CD4-positive, alpha-beta memory T cell (primary cell): Measurements from ENCODE around the gene SH3BP5L. TPM values are rescaled to one million over a fixed set of nuclear protein-coding genes. Genes with fewer than 3 reads are reported as not detected.
A peak's percentile ranks its signal among the peaks of the same experiment; 100 is the strongest.
"Not testable (repeated sequence)": the region's sequence is repeated elsewhere in the genome, so short reads cannot be mapped to it uniquely, and the experiment has no call there.

Experiments used
- CTCF ChIA-PET: fragments of 350-600 bp; sonication (Branson Sonifier 250); formaldehyde crosslinking; loops from one replicate; lab custom pipeline; 2021; ENCODE audit warnings: inconsistent platforms; ENCODE audit not compliant: partially characterized antibody; lab: Charles Lee
- POLR2A ChIA-PET: fragments of 350-600 bp; sonication (Branson Sonifier 250); formaldehyde crosslinking; loops from one replicate; lab custom pipeline; 2021; ENCODE audit not compliant: partially characterized antibody; lab: Charles Lee
- DNase-seq, 5 donors: peaks; one replicate each; pipeline versions ENCODE4 v3.0.0 to v3.0.0-alpha.2; 2020 to 2022; ENCODE audit warnings: mixed read lengths in 1 of 5
- H3K27ac ChIP-seq: one replicate; pipeline ENCODE4 v1.7.0; 2013; ENCODE audit warnings: low read depth, low read length
- H3K27me3 ChIP-seq: 2 replicates; pipeline ENCODE4 v1.7.0; 2013; ENCODE audit warnings: mild to moderate bottlenecking, low read length, moderate library complexity; ENCODE audit not compliant: insufficient read depth
- H3K36me3 ChIP-seq: 2 replicates; pipeline ENCODE4 v1.7.0; 2013; ENCODE audit warnings: mild to moderate bottlenecking, low read length, moderate library complexity; ENCODE audit not compliant: insufficient read depth
- H3K4me1 ChIP-seq: 2 replicates; pipeline ENCODE4 v1.7.0; 2013; ENCODE audit warnings: mild to moderate bottlenecking, low read length, moderate library complexity; ENCODE audit not compliant: insufficient read depth
- H3K4me3 ChIP-seq, 2 donors: one replicate each; pipeline ENCODE4 v1.7.0; 2013; ENCODE audit warnings: low read length in 2 of 2, mild to moderate bottlenecking in 1 of 2
- H3K9me3 ChIP-seq, 2 donors: one replicate each; pipeline ENCODE4 v1.7.0; 2013; ENCODE audit warnings: low read length in 2 of 2, control low read depth in 1 of 2; ENCODE audit not compliant: control insufficient read depth in 1 of 2
- H3K27ac Mint-ChIP-seq, 7 donors: one replicate each; pipeline ENCODE4 v1.8.0; 2020 to 2021; ENCODE audit warnings: mixed read lengths in 7 of 7, mild to moderate bottlenecking in 6 of 7, inconsistent platforms in 3 of 7, moderate library complexity in 3 of 7
- H3K27me3 Mint-ChIP-seq, 2 donors: one replicate each; pipeline ENCODE4 v1.8.0; 2020 to 2021; ENCODE audit warnings: mixed read lengths in 2 of 2
- H3K36me3 Mint-ChIP-seq, 2 donors: one replicate each; pipeline ENCODE4 v1.8.0; 2020 to 2021; ENCODE audit warnings: mixed read lengths in 2 of 2, inconsistent platforms in 1 of 2, mild to moderate bottlenecking in 1 of 2
- H3K4me1 Mint-ChIP-seq, 4 donors: one replicate each; pipeline ENCODE4 v1.8.0; 2020 to 2021; ENCODE audit warnings: mixed read lengths in 4 of 4, mild to moderate bottlenecking in 1 of 4
- H3K4me3 Mint-ChIP-seq, 8 donors: one replicate each; pipeline ENCODE4 v1.8.0; 2020 to 2021; ENCODE audit warnings: mixed read lengths in 8 of 8, mild to moderate bottlenecking in 7 of 8, moderate library complexity in 6 of 8, inconsistent platforms in 3 of 8
- H3K9me3 Mint-ChIP-seq, 8 donors: one replicate each; pipeline ENCODE4 v1.8.0; 2020 to 2021; ENCODE audit warnings: mixed read lengths in 8 of 8, mild to moderate bottlenecking in 5 of 8, inconsistent platforms in 3 of 8, moderate library complexity in 1 of 8
- intact Hi-C: fragments of 100-400 bp; cut with micrococcal nuclease; formaldehyde crosslinking; loops from one replicate; pipeline ENCODE4 v1.15.1; 2023
- polyA plus RNA-seq, 2 donors: library from polyadenylated mRNA; unstranded; fragments of 300-500 nt; fragmentation: Illumina TruSeq; gene quantifications; one replicate each; pipeline ENCODE4 v1.2.3, GENCODE V29; 2021
- total RNA-seq, 2 experiments: library from RNA; stranded (reverse); gene quantifications; one replicate each; pipeline ENCODE4 v1.2.3, GENCODE V29; 2021

Gene SH3BP5L
- total and polyA plus RNA-seq, 4 experiments from 2014 or later, result 0.77 to 43.4 (median 22.7) TPM

GRCh38 chr1:248808876-248809275 is 16.8 kb downstream of the SH3BP5L start:
- ChIA-PET POLR2A (no interaction called here), CTCF (no interaction called here)
- Mint-ChIP-seq H3K27me3 (peaks cover 3% of the 10 kb centered on the region in 2 donors), H3K9me3 (peaks cover 0 to 1% (median 0%) of the 10 kb centered on the region in 8 donors), H3K27ac (peak overlapping the region in 2 of 7 donors; percentile 22 to 73), H3K36me3 (peaks cover 16 to 26% of the 10 kb centered on the region in 2 donors), H3K4me3 (no peak overlapping the region), H3K4me1 (peaks cover 1 to 6% (median 3%) of the 10 kb centered on the region in 4 donors)
- Histone ChIP-seq H3K4me1 (no peaks in the 10 kb centered on the region), H3K4me3 (no peak overlapping the region), H3K27ac (no peak overlapping the region), H3K36me3 (peaks cover 16% of the 10 kb centered on the region), H3K9me3 (no peaks in the 10 kb centered on the region), H3K27me3 (no peaks in the 10 kb centered on the region)
- intact Hi-C loops, result loop anchor here (5.0 kb wide), 1 partner anchor 1127 kb away; no protein-coding TSS in a partner anchor
- no peak for DNase-seq

DNA sequence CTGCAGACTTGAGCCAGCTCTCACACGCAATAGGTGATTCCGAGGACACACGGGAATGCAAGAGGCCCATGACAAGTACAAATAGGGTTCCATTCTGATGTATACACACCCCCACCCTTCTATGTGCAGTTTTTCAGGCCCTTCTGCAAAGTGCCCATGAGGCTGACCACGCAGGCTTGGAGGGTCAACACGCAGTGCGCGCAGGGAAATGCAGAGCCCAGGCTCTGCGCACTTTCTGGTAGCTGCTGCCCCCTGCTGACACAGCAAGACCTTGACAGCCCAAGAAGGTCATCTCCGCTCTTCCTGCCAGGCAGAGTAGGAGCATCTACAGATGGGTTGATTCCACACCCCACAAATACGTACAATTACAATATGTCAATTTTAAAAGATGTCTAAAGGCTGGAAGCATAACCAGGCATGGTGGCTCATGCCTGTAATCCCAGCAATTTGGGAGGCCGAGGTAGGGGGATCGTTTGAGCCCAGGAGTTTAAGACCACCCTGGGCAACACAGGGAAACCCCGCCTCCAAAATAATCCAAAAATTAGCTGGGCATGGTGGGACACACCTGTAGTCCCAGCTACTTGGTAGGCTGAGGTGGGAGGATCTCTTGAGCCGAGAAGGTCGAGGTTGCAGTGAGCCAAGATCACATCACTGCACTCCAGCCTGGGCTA is 18.5 kb downstream of the SH3BP5L start:
- Histone ChIP-seq H3K36me3 (peaks cover under 1% of the 10 kb centered on the region), H3K27me3 (no peaks in the 10 kb centered on the region), H3K27ac (no peak overlapping the region), H3K4me3 (no peak overlapping the region), H3K9me3 (no peaks in the 10 kb centered on the region), H3K4me1 (no peaks in the 10 kb centered on the region)
- peak overlapping the region in 2 of 7 donors; percentile 4 to 73 for H3K27ac Mint-ChIP-seq
- intact Hi-C loops, result loop anchor here (1.0 to 5.0 kb wide), 3 partner anchors 185 to 1125 kb away; no protein-coding TSS in a partner anchor
- no peak overlapping the region for H3K4me3 Mint-ChIP-seq
- peaks cover 0 to 6% (median 3%) of the 10 kb centered on the region in 4 donors for H3K4me1 Mint-ChIP-seq
- H3K36me3 Mint-ChIP-seq, result peaks cover 0 to 10% of the 10 kb centered on the region in 2 donors
- peaks cover 7 to 8% of the 10 kb centered on the region in 2 donors for H3K27me3 Mint-ChIP-seq
- peaks cover 0 to 1% (median 0%) of the 10 kb centered on the region in 8 donors for H3K9me3 Mint-ChIP-seq
- DNase-seq, result peak in 4 of 5 donors; percentile 35 to 48 (median 42)
- POLR2A ChIA-PET, result no interaction called here
- CTCF ChIA-PET, result interaction anchor here (0.7 to 1.8 kb wide), 5 partner anchors 11 to 377 kb away, joined by 3 to 12 read pairs (median 4); no protein-coding TSS in a partner anchor

- no peak overlapping the region for H3K4me3 Mint-ChIP-seq
Measured at GRCh38 chr1:248805876-248806275, 19.8 kb downstream of the SH3BP5L start.

DNA sequence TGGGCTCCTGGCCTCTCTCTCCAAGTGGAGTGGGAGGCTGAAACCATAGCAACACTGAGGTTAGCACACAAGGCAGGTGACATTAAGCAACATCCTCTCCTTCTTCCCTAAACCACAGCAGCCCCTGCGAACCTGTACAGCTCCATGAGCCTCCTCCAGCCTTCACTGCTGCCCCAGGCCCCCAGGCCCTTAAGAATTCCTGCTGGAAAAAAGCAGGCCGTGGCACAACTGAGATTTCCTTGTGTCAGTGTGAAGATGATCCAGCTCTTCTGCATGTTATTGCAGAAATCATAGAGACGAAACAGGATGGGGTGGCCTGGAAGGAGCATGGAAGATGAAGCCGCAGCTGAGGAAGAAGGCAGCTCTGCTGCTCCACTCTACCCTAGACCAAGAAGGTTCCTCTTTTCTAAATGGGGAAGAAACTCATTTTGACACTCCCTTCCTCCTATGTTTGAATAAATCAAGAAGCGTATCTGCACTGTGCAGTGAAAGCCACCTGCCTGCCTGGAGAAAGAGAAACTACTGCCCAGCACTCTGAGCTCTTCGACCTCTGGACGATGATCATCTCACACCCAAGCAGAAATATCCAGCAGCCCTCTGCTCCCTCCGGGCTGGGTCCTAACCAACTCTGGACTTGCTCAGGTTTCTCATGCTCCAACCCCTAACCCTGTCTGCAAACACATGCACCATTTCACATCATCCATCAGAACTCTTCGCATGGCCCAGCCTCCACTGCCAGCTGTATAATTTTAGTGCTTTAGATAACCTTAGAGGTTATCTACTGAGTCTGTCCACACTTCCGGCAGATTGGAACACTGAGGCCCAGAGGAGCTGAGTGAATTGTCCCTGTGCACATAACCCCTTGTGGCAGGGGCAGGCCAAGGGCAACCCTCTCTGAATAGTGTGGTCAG is 20.7 kb downstream of the SH3BP5L start:
- Histone ChIP-seq H3K9me3 (no peaks in the 10 kb centered on the region), H3K4me1 (no peaks in the 10 kb centered on the region), H3K27me3 (no peaks in the 10 kb centered on the region), H3K27ac (no peak overlapping the region), H3K4me3 (no peak overlapping the region), H3K36me3 (no peaks in the 10 kb centered on the region)
- H3K4me1 Mint-ChIP-seq, result peaks cover 0 to 6% (median 3%) of the 10 kb centered on the region in 4 donors
- no peak overlapping the region for H3K4me3 Mint-ChIP-seq
- H3K27me3 Mint-ChIP-seq, result peaks cover 10 to 13% of the 10 kb centered on the region in 2 donors
- H3K27ac Mint-ChIP-seq, result peak overlapping the region in 1 of 7 donors; percentile 9
- intact Hi-C loops, result loop anchor here (5.0 kb wide), 1 partner anchor 1123 kb away; no protein-coding TSS in a partner anchor
- H3K36me3 Mint-ChIP-seq, result no peaks in the 10 kb centered on the region
- ChIA-PET POLR2A (no interaction called here), CTCF (interaction anchor here (1.2 to 1.6 kb wide), 3 partner anchors 13 to 401 kb away, joined by 4 to 6 read pairs (median 5); no protein-coding TSS in a partner anchor)
- DNase-seq, result no peak
- H3K9me3 Mint-ChIP-seq, result no peaks in the 10 kb centered on the region

More at GRCh38 chr1:248805876-248806275, 19.8 kb downstream of the SH3BP5L start:
- Mint-ChIP-seq H3K36me3 (peaks cover 0 to 2% of the 10 kb centered on the region in 2 donors), H3K4me1 (peaks cover 0 to 6% (median 3%) of the 10 kb centered on the region in 4 donors), H3K27me3 (peaks cover 10% of the 10 kb centered on the region in 2 donors), H3K27ac (no peak overlapping the region), H3K9me3 (peaks cover 0 to 1% (median 0%) of the 10 kb centered on the region in 8 donors)
- no peak for DNase-seq
- intact Hi-C loops, result loop anchor here (5.0 kb wide), 1 partner anchor 1124 kb away; no protein-coding TSS in a partner anchor
- no peaks in the 10 kb centered on the region for H3K9me3 ChIP-seq
- ChIA-PET CTCF (interaction anchor here (1.1 to 1.6 kb wide), 4 partner anchors 13 to 192 kb away, joined by 3 to 6 read pairs (median 4); no protein-coding TSS in a partner anchor), POLR2A (no interaction called here)
- H3K4me3 ChIP-seq, result no peak overlapping the region
- H3K27me3 ChIP-seq, result no peaks in the 10 kb centered on the region
- no peak overlapping the region for H3K27ac ChIP-seq
- H3K4me1 ChIP-seq, result no peaks in the 10 kb centered on the region
- H3K36me3 ChIP-seq, result no peaks in the 10 kb centered on the region

DNA sequence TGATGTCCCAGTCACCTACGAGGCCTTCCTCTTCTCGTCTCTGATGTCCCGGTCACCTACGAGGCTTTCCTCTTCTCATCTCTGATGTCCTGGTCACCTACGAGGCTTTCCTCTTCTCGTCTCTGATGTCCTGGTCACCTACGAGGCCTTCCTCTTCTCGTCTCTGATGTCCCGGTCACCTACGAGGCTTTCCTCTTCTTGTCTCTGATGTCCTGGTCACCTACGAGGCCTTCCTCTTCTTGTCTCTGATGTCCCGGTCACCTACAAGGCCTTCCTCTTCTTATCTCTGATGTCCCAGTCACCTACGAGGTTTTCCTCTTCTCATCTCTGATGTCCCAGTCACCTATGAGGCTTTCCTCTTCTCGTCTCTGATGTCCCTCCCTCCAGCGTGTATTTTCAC is 22.2 kb downstream of the SH3BP5L start:
- H3K27ac ChIP-seq, POLR2A ChIA-PET, H3K4me3 ChIP-seq, H3K9me3 Mint-ChIP-seq, H3K27me3 ChIP-seq, H3K36me3 ChIP-seq, H3K36me3 Mint-ChIP-seq, H3K4me1 ChIP-seq, H3K4me3 Mint-ChIP-seq, DNase-seq, CTCF ChIA-PET, H3K27ac Mint-ChIP-seq, H3K4me1 Mint-ChIP-seq, intact Hi-C loops, H3K9me3 ChIP-seq: not testable (repeated sequence)
- peaks cover 10 to 13% of the 10 kb centered on the region in 2 donors for H3K27me3 Mint-ChIP-seq

GRCh38 chr1:248802454-248802853 is 23.3 kb downstream of the SH3BP5L start:
- no peaks in the 10 kb centered on the region for H3K27me3 ChIP-seq
- CTCF ChIA-PET, result no interaction called here
- H3K36me3 ChIP-seq, result no peaks in the 10 kb centered on the region
- intact Hi-C loops, result no loop called here
- H3K27me3 Mint-ChIP-seq, result peaks cover 10 to 13% of the 10 kb centered on the region in 2 donors
- H3K9me3 ChIP-seq, result no peaks in the 10 kb centered on the region
- H3K4me3 Mint-ChIP-seq, result no peak overlapping the region
- H3K4me1 Mint-ChIP-seq, result peaks cover 0 to 6% (median 3%) of the 10 kb centered on the region in 4 donors
- no peak for DNase-seq
- no peaks in the 10 kb centered on the region for H3K36me3 Mint-ChIP-seq
- peaks cover 0 to 2% (median 0%) of the 10 kb centered on the region in 8 donors for H3K9me3 Mint-ChIP-seq
- no peak overlapping the region for H3K4me3 ChIP-seq
- H3K27ac Mint-ChIP-seq, result no peak overlapping the region
- H3K27ac ChIP-seq, result no peak overlapping the region
- POLR2A ChIA-PET, result no interaction called here
- H3K4me1 ChIP-seq, result no peaks in the 10 kb centered on the region
